ENCODE data around the gene EFNA4. TPM values are rescaled to one million over a fixed set of nuclear protein-coding genes. Genes with fewer than 3 reads are reported as not detected.

The EFNA4 gene
- total RNA-seq, 1 experiment from 2014 or later, result 11.8 TPM

GRCh38 chr1:155037043-155037442 lies 26.5 kb upstream of the EFNA4 start:
- peaks cover 49% of the 10 kb centered on the region for H3K27me3 Mint-ChIP-seq (ENCODE audit: low read depth)
- H4K8ac ChIP-seq (replicated peaks; ENCODE audit: insufficient read length, low read depth, low read length), result no peak overlapping the region
- no peak overlapping the region for H3T11ph ChIP-seq (ENCODE audit: low read length)
- no peaks in the 10 kb centered on the region for H3K79me2 ChIP-seq (ENCODE audit: insufficient read depth, low read length)
- no peak for TF ChIP-seq CTCF (conservative IDR thresholded peaks at IDR 0.05)
- no CpG with 5 or more reads among the region's 3 CpGs for WGBS (ENCODE audit: extremely low coverage, insufficient read length, low lambda C conversion rate)
- H3K56ac ChIP-seq (ENCODE audit: insufficient read length, low read depth, low read length), result no peak overlapping the region
- H2AK5ac ChIP-seq (ENCODE audit: insufficient read length, low read length), result no peak overlapping the region
- no peak overlapping the region for H2AFZ ChIP-seq (ENCODE audit: low read length)
- no peak overlapping the region; a peak in 1 of 7 replicates for H3K27ac Mint-ChIP-seq
- no peak for DNase-seq
- H3K23ac ChIP-seq (ENCODE audit: insufficient read length, low read depth, low read length), result no peak overlapping the region
- H3K27ac ChIP-seq (ENCODE audit: insufficient read length, low read depth, low read length), result no peak overlapping the region
- H3K4me2 ChIP-seq (ENCODE audit: insufficient read depth, insufficient read length, low read length), result no peak overlapping the region
- H3K9me3 ChIP-seq (ENCODE audit: control insufficient read depth, low read depth, low read length), result no peaks in the 10 kb centered on the region
- peaks cover 2% of the 10 kb centered on the region for H4K20me1 ChIP-seq (ENCODE audit: control insufficient read depth, insufficient read depth, insufficient read length)
- no peaks in the 10 kb centered on the region for H3K79me1 ChIP-seq (ENCODE audit: insufficient read depth, low read depth, low read length, poor library complexity, severe bottlenecking)
- no peak overlapping the region for H2BK120ac ChIP-seq (ENCODE audit: low read depth, low read length, poor library complexity, severe bottlenecking)
- no peak overlapping the region for H2BK20ac ChIP-seq (ENCODE audit: low read depth, low read length, poor library complexity, severe bottlenecking)
- H3K23me2 ChIP-seq (ENCODE audit: insufficient read length, low read depth, low read length, poor library complexity, severe bottlenecking), result no peaks in the 10 kb centered on the region
- H3K9me3 Mint-ChIP-seq, result no peaks in the 10 kb centered on the region
- H2BK12ac ChIP-seq (ENCODE audit: insufficient read length, low read depth, low read length), result no peak overlapping the region
- no peak overlapping the region for H3K14ac ChIP-seq (ENCODE audit: insufficient read depth, low read length)
- peaks cover 3 to 6% of the 10 kb centered on the region in 2 experiments; a peak in 2 of 4 replicates for H3K4me1 Mint-ChIP-seq
- H2BK5ac ChIP-seq (ENCODE audit: insufficient read length, low read length), result no peak overlapping the region
- no peak overlapping the region for H4K5ac ChIP-seq (ENCODE audit: insufficient read length, low read depth, low read length)
- no peaks in the 10 kb centered on the region for H3K27me3 ChIP-seq (ENCODE audit: insufficient read depth, low read length)
- H3K36me3 Mint-ChIP-seq (ENCODE audit: insufficient read depth in 1 of 3, low read depth in 3 of 3), result no peaks in the 10 kb centered on the region
- H3K4me3 Mint-ChIP-seq, result no peak overlapping the region
- H3K18ac ChIP-seq (ENCODE audit: insufficient read length, low read depth, low read length), result no peak overlapping the region
- H4K91ac ChIP-seq (ENCODE audit: insufficient read length, low read depth, low read length), result no peak overlapping the region
- no peak overlapping the region for H3K4ac ChIP-seq (ENCODE audit: low read depth, low read length)
- no peak overlapping the region for H3K9ac ChIP-seq (ENCODE audit: extremely low read depth, insufficient read length, low read length)
- no peaks in the 10 kb centered on the region for H3K4me1 ChIP-seq (ENCODE audit: insufficient read depth, low read length)
- H2BK15ac ChIP-seq (ENCODE audit: low read depth, low read length), result no peak overlapping the region

Data from H9 (cell line).